Measurements from ENCODE around the gene TMEM40. TPM values are rescaled to one million over a fixed set of nuclear protein-coding genes. Genes with fewer than 3 reads are reported as not detected.
"Not testable (repeated sequence)": the region's sequence is repeated elsewhere in the genome, so short reads cannot be mapped to it uniquely, and the experiment has no call there.

The TMEM40 gene
- total RNA-seq, 4 donors from 2014 or later: 0.62 to 1.2 TPM; not detected in 2

GRCh38 chr3:12705981-12706380 lies 53.1 kb downstream of the TMEM40 start:
- Histone ChIP-seq H3K36me3 (no peaks in the 10 kb centered on the region), H3K27me3 (no peaks in the 10 kb centered on the region), H3K9me3 (no peaks in the 10 kb centered on the region), H3K4me3 (no peak overlapping the region), H3K27ac (peak overlapping the region in 2 of 4 donors; percentile 21 to 49), H3K4me1 (peaks cover 11 to 27% of the 10 kb centered on the region in 2 donors)
- no peak for DNase-seq
- no peak for TF ChIP-seq POLR2A (IDR thresholded peaks at IDR 0.05)
- TF ChIP-seq, protein P1, sequence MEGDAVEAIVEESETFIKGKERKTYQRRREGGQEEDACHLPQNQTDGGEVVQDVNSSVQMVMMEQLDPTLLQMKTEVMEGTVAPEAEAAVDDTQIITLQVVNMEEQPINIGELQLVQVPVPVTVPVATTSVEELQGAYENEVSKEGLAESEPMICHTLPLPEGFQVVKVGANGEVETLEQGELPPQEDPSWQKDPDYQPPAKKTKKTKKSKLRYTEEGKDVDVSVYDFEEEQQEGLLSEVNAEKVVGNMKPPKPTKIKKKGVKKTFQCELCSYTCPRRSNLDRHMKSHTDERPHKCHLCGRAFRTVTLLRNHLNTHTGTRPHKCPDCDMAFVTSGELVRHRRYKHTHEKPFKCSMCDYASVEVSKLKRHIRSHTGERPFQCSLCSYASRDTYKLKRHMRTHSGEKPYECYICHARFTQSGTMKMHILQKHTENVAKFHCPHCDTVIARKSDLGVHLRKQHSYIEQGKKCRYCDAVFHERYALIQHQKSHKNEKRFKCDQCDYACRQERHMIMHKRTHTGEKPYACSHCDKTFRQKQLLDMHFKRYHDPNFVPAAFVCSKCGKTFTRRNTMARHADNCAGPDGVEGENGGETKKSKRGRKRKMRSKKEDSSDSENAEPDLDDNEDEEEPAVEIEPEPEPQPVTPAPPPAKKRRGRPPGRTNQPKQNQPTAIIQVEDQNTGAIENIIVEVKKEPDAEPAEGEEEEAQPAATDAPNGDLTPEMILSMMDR (IDR thresholded peaks at IDR 0.05 in 4 of 5, conservative IDR thresholded peaks at IDR 0.05 in 1 of 5): no peak
- ATAC-seq: no peak
- intact Hi-C loops (cut with DNase I; ENCODE audit: low total_unique reads): loop anchor here (2.0 to 5.0 kb wide), 3 partner anchors 93 to 149 kb away; partner anchors contain the start of genes MKRN2 and RPL32
- in situ Hi-C loops (cut with MboI; ENCODE audit: low sequenced_read_pairs in 4 of 4): loop anchor here in 3 of 4 donors (25.0 kb wide), 2 partner anchors 144 to 569 kb away; partner anchors contain the start of gene MKRN2 (in 1 of the 3)

DNA sequence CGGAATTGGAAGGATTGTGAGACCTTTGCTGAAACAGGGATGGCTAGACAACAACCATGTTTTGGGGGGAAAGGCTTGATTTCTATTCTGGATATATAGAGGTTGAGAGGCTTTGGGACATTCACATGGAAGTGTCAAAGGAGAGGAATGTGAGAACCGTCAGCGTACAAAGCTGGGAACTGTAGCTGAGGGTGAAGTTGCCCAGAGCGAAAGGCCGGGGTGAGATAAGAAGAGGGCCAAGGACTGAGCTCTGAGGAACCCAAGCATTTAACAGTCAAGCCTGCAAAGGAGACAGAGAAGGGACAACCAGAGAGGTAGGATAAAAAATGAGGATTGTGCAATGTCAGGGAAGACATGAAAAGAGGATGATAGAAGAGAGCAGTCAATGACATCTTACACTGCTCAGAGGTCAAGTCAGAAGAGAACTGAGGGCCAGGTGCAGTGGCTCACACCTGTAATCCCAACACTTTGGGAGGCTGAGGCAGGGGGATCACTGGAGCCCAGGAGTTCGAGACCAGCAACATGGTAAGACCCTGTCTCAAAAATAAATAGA lies 53.6 kb downstream of the TMEM40 start:
- TF ChIP-seq, protein P1 (IDR thresholded peaks at IDR 0.05 in 4 of 5, conservative IDR thresholded peaks at IDR 0.05 in 1 of 5): no peak
- TF ChIP-seq POLR2A (IDR thresholded peaks at IDR 0.05): no peak
- DNase-seq (no peak), ATAC-seq (no peak)
- no peak overlapping the region for H3K4me3 ChIP-seq
- H3K27ac ChIP-seq: peak overlapping the region in 1 of 4 donors; percentile 9
- intact Hi-C loops (cut with DNase I; ENCODE audit: low total_unique reads): loop anchor here (5.0 kb wide), 2 partner anchors 137 to 148 kb away; partner anchors contain the start of genes MKRN2 and RPL32
- H3K9me3 ChIP-seq: no peaks in the 10 kb centered on the region
- in situ Hi-C loops (cut with MboI; ENCODE audit: low sequenced_read_pairs in 4 of 4): loop anchor here in 3 of 4 donors (25.0 kb wide), 2 partner anchors 143 to 568 kb away; partner anchors contain the start of gene MKRN2 (in 1 of the 3)
- H3K36me3 ChIP-seq: no peaks in the 10 kb centered on the region
- H3K4me1 ChIP-seq: peaks cover 11 to 27% of the 10 kb centered on the region in 2 donors
- no peaks in the 10 kb centered on the region for H3K27me3 ChIP-seq

DNA sequence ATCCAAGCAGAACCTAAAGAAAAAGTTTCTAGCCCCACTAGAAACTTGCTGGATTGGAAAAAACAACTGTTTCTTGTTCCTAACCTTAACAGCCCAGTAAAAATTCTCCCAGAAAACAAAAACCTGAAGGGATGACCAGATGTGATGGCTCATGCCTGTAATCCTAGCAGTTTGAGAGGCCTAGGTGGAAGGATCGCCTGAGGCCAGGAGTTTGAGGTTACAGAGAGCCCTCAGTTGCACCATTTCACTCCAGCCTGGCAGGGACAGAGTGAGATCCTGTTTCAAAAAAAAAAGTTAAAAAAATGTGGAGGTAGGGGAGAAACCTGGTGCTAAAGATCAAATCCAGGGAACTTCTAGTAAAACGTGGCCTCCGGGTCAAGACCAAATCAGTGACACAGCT lies 56.6 kb downstream of the TMEM40 start:
- no peak for TF ChIP-seq POLR2A (IDR thresholded peaks at IDR 0.05)
- TF ChIP-seq, protein P1 (IDR thresholded peaks at IDR 0.05 in 4 of 5, conservative IDR thresholded peaks at IDR 0.05 in 1 of 5): no peak
- in situ Hi-C loops (cut with MboI; ENCODE audit: low sequenced_read_pairs in 4 of 4) (loop anchor here in 3 of 4 donors (25.0 kb wide), 2 partner anchors 140 to 565 kb away; partner anchors contain the start of gene MKRN2 (in 1 of the 3)), intact Hi-C loops (cut with DNase I; ENCODE audit: low total_unique reads) (no loop called here)
- Histone ChIP-seq H3K27ac (peak overlapping the region in 1 of 4 donors; percentile 15), H3K9me3 (no peaks in the 10 kb centered on the region), H3K36me3 (no peaks in the 10 kb centered on the region), H3K4me1 (peaks cover 3 to 16% of the 10 kb centered on the region in 2 donors), H3K4me3 (no peak overlapping the region), H3K27me3 (no peaks in the 10 kb centered on the region)
- ATAC-seq (no peak), DNase-seq (no peak)

DNA sequence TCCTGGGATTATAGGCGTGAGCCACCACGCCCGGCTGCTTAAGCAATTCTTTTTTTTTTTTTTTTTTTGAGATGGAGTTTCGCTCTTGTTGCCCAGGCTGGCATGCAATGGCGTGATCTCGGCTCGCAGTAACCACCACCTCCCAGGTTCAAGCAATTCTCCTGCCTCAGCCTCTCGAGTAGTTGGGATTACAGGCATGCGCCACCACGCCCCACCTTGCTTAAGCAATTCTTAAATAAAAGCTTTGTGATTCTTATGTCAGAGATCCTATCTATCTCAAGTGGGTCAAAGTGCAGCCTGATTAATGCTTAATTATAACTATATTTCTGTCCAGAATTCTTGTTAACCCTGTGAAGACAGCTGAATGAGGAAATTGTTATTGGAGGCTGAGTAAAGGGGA lies 57.5 kb downstream of the TMEM40 start:
- H3K4me3 ChIP-seq; DNase-seq; H3K9me3 ChIP-seq; ATAC-seq; H3K27ac ChIP-seq; H3K27me3 ChIP-seq; H3K36me3 ChIP-seq; intact Hi-C loops (cut with DNase I; ENCODE audit: low total_unique reads): not testable (repeated sequence)
- in situ Hi-C loops (cut with MboI; ENCODE audit: low sequenced_read_pairs in 4 of 4): loop anchor here in 3 of 4 donors (25.0 kb wide), 2 partner anchors 139 to 564 kb away; partner anchors contain the start of gene MKRN2 (in 1 of the 3)
- peaks cover 3 to 10% of the 10 kb centered on the region in 2 donors for H3K4me1 ChIP-seq

GRCh38 chr3:12700800-12701199 lies 58.3 kb downstream of the TMEM40 start:
- intact Hi-C loops (cut with DNase I; ENCODE audit: low total_unique reads) (no loop called here), in situ Hi-C loops (cut with MboI; ENCODE audit: low sequenced_read_pairs in 4 of 4) (loop anchor here in 3 of 4 donors (25.0 kb wide), 2 partner anchors 138 to 563 kb away; partner anchors contain the start of gene MKRN2 (in 1 of the 3))
- no peak for DNase-seq
- H3K4me3 ChIP-seq: no peak overlapping the region
- H3K9me3 ChIP-seq: no peaks in the 10 kb centered on the region
- no peaks in the 10 kb centered on the region for H3K36me3 ChIP-seq
- TF ChIP-seq POLR2A (IDR thresholded peaks at IDR 0.05): no peak
- TF ChIP-seq, protein P1 (IDR thresholded peaks at IDR 0.05 in 4 of 5, conservative IDR thresholded peaks at IDR 0.05 in 1 of 5): no peak
- no peak for ATAC-seq
- no peaks in the 10 kb centered on the region for H3K27me3 ChIP-seq
- peaks cover 0 to 10% of the 10 kb centered on the region in 2 donors for H3K4me1 ChIP-seq
- H3K27ac ChIP-seq: no peak overlapping the region
